NT2/D1 (cell line): ENCODE results near the gene GRAMD4.
"Not testable (repeated sequence)": the region's sequence is repeated elsewhere in the genome, so short reads cannot be mapped to it uniquely, and the experiment has no call there.

ENCODE experiments used
- DNase-seq: peaks from one replicate; pipeline ENCODE4 v3.0.0-alpha.2; 2011; ENCODE audit warnings: low read depth, low spot score
- H3K27me3 ChIP-seq: 2 replicates; pipeline ENCODE4 v1.6.0; 2011; ENCODE audit warnings: mild to moderate bottlenecking; ENCODE audit not compliant: insufficient read length, insufficient read depth
- H3K36me3 ChIP-seq: 2 replicates; pipeline ENCODE4 v1.6.1; 2011; ENCODE audit warnings: mild to moderate bottlenecking, low read length, mixed read lengths; ENCODE audit not compliant: insufficient read depth, insufficient read length
- H3K4me1 ChIP-seq: 2 replicates; pipeline ENCODE4 v1.5.1; 2011; ENCODE audit not compliant: insufficient read depth, insufficient read length
- H3K4me3 ChIP-seq: 2 replicates; pipeline ENCODE4 v1.5.1; 2011; ENCODE audit warnings: low read depth; ENCODE audit not compliant: insufficient read length
- H3K9ac ChIP-seq: 2 replicates; pipeline ENCODE4 v1.6.0; 2011; ENCODE audit warnings: low read depth; ENCODE audit not compliant: insufficient read length
- H3K9me3 ChIP-seq: 2 replicates; pipeline ENCODE4 v1.5.1; 2011; ENCODE audit warnings: mild to moderate bottlenecking, low read length; ENCODE audit not compliant: insufficient read depth
- SUZ12 ChIP-seq: IDR thresholded peaks from 2 replicates; pipeline ENCODE4 v1.6.1; 2011; ENCODE audit not compliant: insufficient read length, insufficient read depth; ENCODE audit errors: extremely low read depth
- YY1 ChIP-seq: IDR thresholded peaks from 2 replicates; pipeline ENCODE4 v1.6.1; 2011; ENCODE audit not compliant: insufficient read length, insufficient read depth
- ZNF274 ChIP-seq: IDR thresholded peaks from 2 replicates; pipeline ENCODE4 v1.6.1; 2011; ENCODE audit warnings: mild to moderate bottlenecking, low read depth, low read length

GRAMD4 gene

DNA sequence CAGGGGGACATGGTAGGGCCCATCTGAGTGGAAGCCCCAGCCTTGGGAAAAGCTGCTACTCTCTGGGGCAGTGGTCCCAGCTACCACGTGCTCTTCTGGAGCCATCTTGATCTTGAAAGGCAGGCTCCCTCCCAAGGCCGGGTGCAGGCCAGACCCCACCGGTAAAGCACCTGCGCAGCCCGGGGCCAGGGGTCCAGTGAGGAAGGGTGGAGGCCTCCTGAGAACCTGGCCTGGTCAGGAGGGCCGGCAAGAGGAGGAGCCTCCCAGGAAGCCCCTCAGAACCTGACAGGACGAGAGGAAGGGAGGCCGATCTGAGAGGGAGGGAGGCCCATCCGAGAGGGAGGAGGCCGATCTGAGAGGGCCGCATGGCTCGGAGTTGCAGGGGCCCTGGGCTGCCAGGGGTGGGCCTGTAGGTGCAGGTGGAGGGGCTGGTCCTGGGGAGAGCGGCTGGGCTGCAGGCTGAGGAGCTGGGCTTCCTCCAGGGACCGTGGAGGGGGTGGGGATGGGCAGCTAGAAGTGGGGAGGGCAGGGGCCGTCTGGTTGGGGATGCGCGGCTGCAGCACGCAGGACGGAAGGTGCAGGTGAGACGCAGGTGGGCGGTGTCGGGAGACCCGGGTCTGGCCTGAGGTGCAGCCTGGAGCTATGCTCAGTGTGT lies 529 bp downstream of the GRAMD4 start:
- Histone ChIP-seq H3K9ac (no peak overlapping the region), H3K4me3 (no peak overlapping the region), H3K36me3 (no peaks in the 10 kb centered on the region), H3K4me1 (peaks cover 13% of the 10 kb centered on the region), H3K27me3 (no peaks in the 10 kb centered on the region), H3K9me3 (no peaks in the 10 kb centered on the region)
- no peak for DNase-seq
- TF ChIP-seq SUZ12: no peak
- no peak for TF ChIP-seq ZNF274
- no peak for TF ChIP-seq YY1

- H3K4me1 ChIP-seq: peaks cover 13% of the 10 kb centered on the region
- not testable (repeated sequence) for H3K4me3 ChIP-seq, H3K27me3 ChIP-seq, H3K9me3 ChIP-seq, H3K36me3 ChIP-seq, H3K9ac ChIP-seq, DNase-seq
These were observed 1.2 kb downstream of the GRAMD4 start for GRCh38 chr22:46621243-46621930.

- H3K9me3 ChIP-seq: no peaks in the 10 kb centered on the region
- H3K4me3 ChIP-seq: no peak overlapping the region
- no peak for DNase-seq
- H3K36me3 ChIP-seq: no peaks in the 10 kb centered on the region
- H3K9ac ChIP-seq: no peak overlapping the region
- no peak for TF ChIP-seq SUZ12
- TF ChIP-seq YY1: no peak
- TF ChIP-seq ZNF274: no peak
- no peaks in the 10 kb centered on the region for H3K27me3 ChIP-seq
- H3K4me1 ChIP-seq: peaks cover 17% of the 10 kb centered on the region
These were observed 1.9 kb downstream of the GRAMD4 start for GRCh38 chr22:46622081-46622521.

- H3K27me3 ChIP-seq: no peaks in the 10 kb centered on the region
- no peaks in the 10 kb centered on the region for H3K36me3 ChIP-seq
- H3K9ac ChIP-seq: peak overlapping the region; percentile 50
- no peak for TF ChIP-seq ZNF274
- H3K4me3 ChIP-seq: no peak overlapping the region
- no peaks in the 10 kb centered on the region for H3K9me3 ChIP-seq
- no peak for DNase-seq
- H3K4me1 ChIP-seq: peaks cover 19% of the 10 kb centered on the region
These were observed 5.1 kb downstream of the GRAMD4 start for GRCh38 chr22:46625113-46625842.

DNA sequence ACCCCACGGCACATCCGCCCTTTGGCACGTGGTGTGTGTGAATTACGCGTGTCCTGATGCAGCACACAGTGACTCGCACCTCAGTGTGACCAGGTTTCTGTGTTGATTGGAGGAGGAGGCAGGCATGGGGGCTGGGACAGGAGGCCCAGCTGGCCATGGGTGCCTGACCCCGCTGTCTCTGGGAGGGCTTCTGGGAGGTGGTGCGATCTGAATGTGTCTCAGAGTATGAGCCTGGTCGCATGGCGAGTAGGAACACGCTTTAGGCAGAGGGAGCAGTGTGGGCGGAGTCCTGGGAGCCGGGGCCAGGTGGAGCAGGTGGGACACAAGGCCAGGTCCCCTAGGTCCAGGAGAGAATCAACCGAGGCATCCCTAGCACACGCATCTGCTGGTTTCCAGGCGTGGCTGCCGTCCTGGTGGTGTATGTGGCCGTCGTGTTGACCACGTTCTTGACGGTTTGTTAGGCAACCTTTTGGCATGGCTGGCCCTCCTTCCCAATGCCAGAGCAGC lies 5.7 kb downstream of the GRAMD4 start:
- DNase-seq: no peak
- no peaks in the 10 kb centered on the region for H3K36me3 ChIP-seq
- no peaks in the 10 kb centered on the region for H3K27me3 ChIP-seq
- peak overlapping the region; percentile 50 for H3K9ac ChIP-seq
- peaks cover 19% of the 10 kb centered on the region for H3K4me1 ChIP-seq
- H3K9me3 ChIP-seq: no peaks in the 10 kb centered on the region
- H3K4me3 ChIP-seq: no peak overlapping the region
- TF ChIP-seq YY1 (no peak), ZNF274 (no peak), SUZ12 (no peak)

GRCh38 chr22:46626356-46626755 lies 6.2 kb downstream of the GRAMD4 start:
- Histone ChIP-seq H3K9ac (peak overlapping the region; percentile 32), H3K9me3 (no peaks in the 10 kb centered on the region), H3K36me3 (no peaks in the 10 kb centered on the region), H3K4me3 (no peak overlapping the region), H3K27me3 (no peaks in the 10 kb centered on the region), H3K4me1 (peaks cover 17% of the 10 kb centered on the region)
- DNase-seq: no peak
- TF ChIP-seq SUZ12: no peak
- TF ChIP-seq YY1: no peak
- TF ChIP-seq ZNF274: no peak
